ENCODE results near the gene FTH1. TPM values are rescaled to one million over a fixed set of nuclear protein-coding genes. Genes with fewer than 3 reads are reported as not detected.

FTH1 gene
- total and polyA plus RNA-seq, 2 of the 13 experiments (the other 11 are each of a cell fraction or from before 2014, with no cell fraction given) = 607 to 760 TPM

DNA sequence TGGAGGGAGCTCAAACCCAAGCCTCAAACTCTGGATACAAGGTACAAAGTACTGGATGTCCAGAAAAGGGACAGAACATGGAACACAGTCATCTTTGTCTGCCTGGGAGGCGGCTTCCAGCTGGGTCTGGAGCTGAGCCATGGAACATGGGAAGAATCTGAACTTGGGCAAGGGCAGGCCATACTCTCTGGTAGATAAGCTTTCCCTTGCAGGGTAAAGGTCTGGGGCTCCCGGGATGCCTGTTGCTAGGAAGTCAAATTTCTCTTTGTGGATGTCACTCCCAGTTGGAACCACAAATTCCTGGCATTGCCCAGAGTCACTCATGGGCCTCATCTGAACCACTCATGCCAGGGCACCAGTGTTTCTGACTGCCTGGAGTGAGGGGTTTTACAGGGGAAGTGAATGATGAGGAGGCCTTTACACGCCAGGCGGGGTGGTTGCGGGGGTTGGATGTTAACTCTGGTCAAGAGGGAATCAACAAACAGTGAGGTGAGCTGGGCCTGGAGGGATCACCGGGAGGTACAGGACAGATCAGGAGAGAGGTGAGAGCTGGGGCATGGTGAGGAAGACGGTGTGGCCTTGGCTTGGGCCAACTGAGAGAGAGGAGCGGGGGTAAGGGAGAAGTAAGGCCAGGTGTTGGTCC is 5.7 kb downstream of the FTH1 start (continued):
- no peak for TF ChIP-seq MAFG (CRISPR knock-in tag; IDR thresholded peaks at IDR 0.05)
- TF ChIP-seq, protein P1, sequence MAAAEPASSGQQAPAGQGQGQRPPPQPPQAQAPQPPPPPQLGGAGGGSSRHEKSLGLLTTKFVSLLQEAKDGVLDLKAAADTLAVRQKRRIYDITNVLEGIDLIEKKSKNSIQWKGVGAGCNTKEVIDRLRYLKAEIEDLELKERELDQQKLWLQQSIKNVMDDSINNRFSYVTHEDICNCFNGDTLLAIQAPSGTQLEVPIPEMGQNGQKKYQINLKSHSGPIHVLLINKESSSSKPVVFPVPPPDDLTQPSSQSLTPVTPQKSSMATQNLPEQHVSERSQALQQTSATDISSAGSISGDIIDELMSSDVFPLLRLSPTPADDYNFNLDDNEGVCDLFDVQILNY (CRISPR knock-in tag; conservative IDR thresholded peaks at IDR 0.05) = no peak
- TF ChIP-seq, protein P2, sequence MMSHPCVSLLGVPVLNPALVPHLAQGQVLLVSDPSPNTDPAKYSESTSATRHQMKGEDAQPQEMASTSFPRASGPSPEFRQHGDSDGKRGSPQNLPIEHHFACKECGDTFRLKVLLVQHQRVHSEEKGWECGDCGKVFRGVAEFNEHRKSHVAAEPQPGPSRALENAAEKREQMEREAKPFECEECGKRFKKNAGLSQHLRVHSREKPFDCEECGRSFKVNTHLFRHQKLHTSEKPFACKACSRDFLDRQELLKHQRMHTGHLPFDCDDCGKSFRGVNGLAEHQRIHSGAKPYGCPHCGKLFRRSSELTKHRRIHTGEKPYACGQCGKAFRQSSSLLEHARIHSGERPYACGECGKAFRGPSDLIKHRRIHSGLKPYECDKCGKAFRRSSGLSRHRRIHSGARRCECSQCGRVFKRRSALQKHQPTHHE (CRISPR knock-in tag; IDR thresholded peaks at IDR 0.05; ENCODE audit: borderline replicate concordance) = no peak
- TF ChIP-seq KLF12 (CRISPR knock-in tag; IDR thresholded peaks at IDR 0.05; ENCODE audit: borderline replicate concordance) = no peak
- TF ChIP-seq, protein P3, sequence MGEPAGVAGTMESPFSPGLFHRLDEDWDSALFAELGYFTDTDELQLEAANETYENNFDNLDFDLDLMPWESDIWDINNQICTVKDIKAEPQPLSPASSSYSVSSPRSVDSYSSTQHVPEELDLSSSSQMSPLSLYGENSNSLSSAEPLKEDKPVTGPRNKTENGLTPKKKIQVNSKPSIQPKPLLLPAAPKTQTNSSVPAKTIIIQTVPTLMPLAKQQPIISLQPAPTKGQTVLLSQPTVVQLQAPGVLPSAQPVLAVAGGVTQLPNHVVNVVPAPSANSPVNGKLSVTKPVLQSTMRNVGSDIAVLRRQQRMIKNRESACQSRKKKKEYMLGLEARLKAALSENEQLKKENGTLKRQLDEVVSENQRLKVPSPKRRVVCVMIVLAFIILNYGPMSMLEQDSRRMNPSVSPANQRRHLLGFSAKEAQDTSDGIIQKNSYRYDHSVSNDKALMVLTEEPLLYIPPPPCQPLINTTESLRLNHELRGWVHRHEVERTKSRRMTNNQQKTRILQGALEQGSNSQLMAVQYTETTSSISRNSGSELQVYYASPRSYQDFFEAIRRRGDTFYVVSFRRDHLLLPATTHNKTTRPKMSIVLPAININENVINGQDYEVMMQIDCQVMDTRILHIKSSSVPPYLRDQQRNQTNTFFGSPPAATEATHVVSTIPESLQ (CRISPR knock-in tag; conservative IDR thresholded peaks at IDR 0.05) = no peak
- no peak for TF ChIP-seq RORA (CRISPR knock-in tag; IDR thresholded peaks at IDR 0.05)
- no peak for TF ChIP-seq ZC3H13 (CRISPR knock-in tag; IDR thresholded peaks at IDR 0.05)
- TF ChIP-seq, protein P4, sequence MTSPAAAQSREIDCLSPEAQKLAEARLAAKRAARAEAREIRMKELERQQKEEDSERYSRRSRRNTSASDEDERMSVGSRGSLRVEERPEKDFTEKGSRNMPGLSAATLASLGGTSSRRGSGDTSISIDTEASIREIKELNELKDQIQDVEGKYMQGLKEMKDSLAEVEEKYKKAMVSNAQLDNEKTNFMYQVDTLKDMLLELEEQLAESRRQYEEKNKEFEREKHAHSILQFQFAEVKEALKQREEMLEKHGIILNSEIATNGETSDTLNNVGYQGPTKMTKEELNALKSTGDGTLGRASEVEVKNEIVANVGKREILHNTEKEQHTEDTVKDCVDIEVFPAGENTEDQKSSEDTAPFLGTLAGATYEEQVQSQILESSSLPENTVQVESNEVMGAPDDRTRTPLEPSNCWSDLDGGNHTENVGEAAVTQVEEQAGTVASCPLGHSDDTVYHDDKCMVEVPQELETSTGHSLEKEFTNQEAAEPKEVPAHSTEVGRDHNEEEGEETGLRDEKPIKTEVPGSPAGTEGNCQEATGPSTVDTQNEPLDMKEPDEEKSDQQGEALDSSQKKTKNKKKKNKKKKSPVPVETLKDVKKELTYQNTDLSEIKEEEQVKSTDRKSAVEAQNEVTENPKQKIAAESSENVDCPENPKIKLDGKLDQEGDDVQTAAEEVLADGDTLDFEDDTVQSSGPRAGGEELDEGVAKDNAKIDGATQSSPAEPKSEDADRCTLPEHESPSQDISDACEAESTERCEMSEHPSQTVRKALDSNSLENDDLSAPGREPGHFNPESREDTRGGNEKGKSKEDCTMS (CRISPR knock-in tag; conservative IDR thresholded peaks at IDR 0.05) = no peak
- TF ChIP-seq LCORL (IDR thresholded peaks at IDR 0.05) = no peak
- TF ChIP-seq LCORL (CRISPR knock-in tag; IDR thresholded peaks at IDR 0.05) = peak; percentile 59; the same call in 1 of the 2 replicates
- TF ChIP-seq SNAPC2 (CRISPR knock-in tag; IDR thresholded peaks at IDR 0.05) = 0 out of 2 replicates have a peak, but pooled peaks have one; percentile 37
- peak; percentile 51; the same call in 1 of the 2 replicates for TF ChIP-seq NCOR1 (IDR thresholded peaks at IDR 0.05; ENCODE audit: borderline replicate concordance, low read length)
- TF ChIP-seq, protein P5, sequence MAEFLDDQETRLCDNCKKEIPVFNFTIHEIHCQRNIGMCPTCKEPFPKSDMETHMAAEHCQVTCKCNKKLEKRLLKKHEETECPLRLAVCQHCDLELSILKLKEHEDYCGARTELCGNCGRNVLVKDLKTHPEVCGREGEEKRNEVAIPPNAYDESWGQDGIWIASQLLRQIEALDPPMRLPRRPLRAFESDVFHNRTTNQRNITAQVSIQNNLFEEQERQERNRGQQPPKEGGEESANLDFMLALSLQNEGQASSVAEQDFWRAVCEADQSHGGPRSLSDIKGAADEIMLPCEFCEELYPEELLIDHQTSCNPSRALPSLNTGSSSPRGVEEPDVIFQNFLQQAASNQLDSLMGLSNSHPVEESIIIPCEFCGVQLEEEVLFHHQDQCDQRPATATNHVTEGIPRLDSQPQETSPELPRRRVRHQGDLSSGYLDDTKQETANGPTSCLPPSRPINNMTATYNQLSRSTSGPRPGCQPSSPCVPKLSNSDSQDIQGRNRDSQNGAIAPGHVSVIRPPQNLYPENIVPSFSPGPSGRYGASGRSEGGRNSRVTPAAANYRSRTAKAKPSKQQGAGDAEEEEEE (CRISPR knock-in tag; IDR thresholded peaks at IDR 0.05; ENCODE audit: borderline replicate concordance) = no peak
- no peak for TF ChIP-seq NCOA5 (CRISPR knock-in tag; IDR thresholded peaks at IDR 0.05)
- TF ChIP-seq, protein P6, sequence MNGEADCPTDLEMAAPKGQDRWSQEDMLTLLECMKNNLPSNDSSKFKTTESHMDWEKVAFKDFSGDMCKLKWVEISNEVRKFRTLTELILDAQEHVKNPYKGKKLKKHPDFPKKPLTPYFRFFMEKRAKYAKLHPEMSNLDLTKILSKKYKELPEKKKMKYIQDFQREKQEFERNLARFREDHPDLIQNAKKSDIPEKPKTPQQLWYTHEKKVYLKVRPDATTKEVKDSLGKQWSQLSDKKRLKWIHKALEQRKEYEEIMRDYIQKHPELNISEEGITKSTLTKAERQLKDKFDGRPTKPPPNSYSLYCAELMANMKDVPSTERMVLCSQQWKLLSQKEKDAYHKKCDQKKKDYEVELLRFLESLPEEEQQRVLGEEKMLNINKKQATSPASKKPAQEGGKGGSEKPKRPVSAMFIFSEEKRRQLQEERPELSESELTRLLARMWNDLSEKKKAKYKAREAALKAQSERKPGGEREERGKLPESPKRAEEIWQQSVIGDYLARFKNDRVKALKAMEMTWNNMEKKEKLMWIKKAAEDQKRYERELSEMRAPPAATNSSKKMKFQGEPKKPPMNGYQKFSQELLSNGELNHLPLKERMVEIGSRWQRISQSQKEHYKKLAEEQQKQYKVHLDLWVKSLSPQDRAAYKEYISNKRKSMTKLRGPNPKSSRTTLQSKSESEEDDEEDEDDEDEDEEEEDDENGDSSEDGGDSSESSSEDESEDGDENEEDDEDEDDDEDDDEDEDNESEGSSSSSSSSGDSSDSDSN (CRISPR knock-in tag; IDR thresholded peaks at IDR 0.05) = 0 out of 2 replicates have a peak, but pooled peaks have one; percentile 25
- TF ChIP-seq ZSCAN30 (CRISPR knock-in tag; IDR thresholded peaks at IDR 0.05) = no peak
- TF ChIP-seq, protein P7, sequence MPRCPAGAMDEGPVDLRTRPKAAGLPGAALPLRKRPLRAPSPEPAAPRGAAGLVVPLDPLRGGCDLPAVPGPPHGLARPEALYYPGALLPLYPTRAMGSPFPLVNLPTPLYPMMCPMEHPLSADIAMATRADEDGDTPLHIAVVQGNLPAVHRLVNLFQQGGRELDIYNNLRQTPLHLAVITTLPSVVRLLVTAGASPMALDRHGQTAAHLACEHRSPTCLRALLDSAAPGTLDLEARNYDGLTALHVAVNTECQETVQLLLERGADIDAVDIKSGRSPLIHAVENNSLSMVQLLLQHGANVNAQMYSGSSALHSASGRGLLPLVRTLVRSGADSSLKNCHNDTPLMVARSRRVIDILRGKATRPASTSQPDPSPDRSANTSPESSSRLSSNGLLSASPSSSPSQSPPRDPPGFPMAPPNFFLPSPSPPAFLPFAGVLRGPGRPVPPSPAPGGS (CRISPR knock-in tag; IDR thresholded peaks at IDR 0.05) = no peak

Data from HepG2 (cell line).